ENCODE measurements around the gene UGT3A1.

DNA sequence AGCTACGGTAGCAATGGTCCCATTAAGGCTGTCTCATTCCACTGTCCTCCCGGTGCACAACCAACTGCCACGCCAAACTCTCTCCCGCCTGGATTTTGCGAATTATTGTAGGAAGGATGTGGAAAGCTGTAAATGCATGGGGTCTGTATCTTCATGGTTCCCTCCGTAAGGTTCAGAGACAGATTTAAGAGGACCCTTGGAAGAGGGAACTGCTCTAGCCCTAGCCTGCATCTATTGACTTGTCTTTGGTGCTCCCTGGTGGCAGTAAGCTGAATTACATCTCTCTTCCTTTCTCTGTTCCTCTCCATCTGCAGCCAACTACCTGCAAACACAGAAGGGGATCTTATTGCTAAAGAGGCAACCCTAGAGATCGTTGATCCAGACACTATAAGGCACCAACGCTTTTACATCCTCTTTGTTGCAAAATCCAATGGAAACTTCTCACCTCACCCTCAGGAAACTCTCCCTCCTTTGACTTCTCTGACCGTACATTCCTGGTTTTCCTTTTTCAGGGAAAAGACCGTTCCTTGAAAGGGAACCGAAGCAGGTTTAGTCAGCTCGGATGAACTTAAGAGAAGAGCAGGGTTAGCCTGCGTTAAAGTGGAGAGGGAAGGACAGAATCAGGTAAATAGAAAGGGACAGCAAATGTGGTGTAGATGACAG is 64.7 kb downstream of the UGT3A1 start:
- TF ChIP-seq, protein P1, sequence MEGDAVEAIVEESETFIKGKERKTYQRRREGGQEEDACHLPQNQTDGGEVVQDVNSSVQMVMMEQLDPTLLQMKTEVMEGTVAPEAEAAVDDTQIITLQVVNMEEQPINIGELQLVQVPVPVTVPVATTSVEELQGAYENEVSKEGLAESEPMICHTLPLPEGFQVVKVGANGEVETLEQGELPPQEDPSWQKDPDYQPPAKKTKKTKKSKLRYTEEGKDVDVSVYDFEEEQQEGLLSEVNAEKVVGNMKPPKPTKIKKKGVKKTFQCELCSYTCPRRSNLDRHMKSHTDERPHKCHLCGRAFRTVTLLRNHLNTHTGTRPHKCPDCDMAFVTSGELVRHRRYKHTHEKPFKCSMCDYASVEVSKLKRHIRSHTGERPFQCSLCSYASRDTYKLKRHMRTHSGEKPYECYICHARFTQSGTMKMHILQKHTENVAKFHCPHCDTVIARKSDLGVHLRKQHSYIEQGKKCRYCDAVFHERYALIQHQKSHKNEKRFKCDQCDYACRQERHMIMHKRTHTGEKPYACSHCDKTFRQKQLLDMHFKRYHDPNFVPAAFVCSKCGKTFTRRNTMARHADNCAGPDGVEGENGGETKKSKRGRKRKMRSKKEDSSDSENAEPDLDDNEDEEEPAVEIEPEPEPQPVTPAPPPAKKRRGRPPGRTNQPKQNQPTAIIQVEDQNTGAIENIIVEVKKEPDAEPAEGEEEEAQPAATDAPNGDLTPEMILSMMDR (IDR thresholded peaks at IDR 0.05 in 4 of 5, conservative IDR thresholded peaks at IDR 0.05 in 1 of 5): peak; percentile 60 to 77 (median 67)
- TF ChIP-seq POLR2A (IDR thresholded peaks at IDR 0.05): no peak
